B cell (primary cell): ENCODE results near the gene TMEM120B. TPM values are rescaled to one million over a fixed set of nuclear protein-coding genes. Genes with fewer than 3 reads are reported as not detected.

ENCODE experiments used
- ATAC-seq: fragments of 200-7000 bp; cut with Tn5 transposase; one replicate; pipeline ENCODE4 v1.10.0; 2021; ENCODE audit warnings: low read depth, mild to moderate bottlenecking, moderate number of reproducible peaks, moderate library complexity
- CTCF ChIA-PET: fragments of 350-600 bp; sonication (Branson Sonifier 250); formaldehyde crosslinking; loops from one replicate; lab custom pipeline; 2021; ENCODE audit warnings: antibody characterized with exemption, inconsistent platforms; lab: Charles Lee
- POLR2A ChIA-PET: fragments of 350-600 bp; sonication (Branson Sonifier 250); formaldehyde crosslinking; loops from one replicate; lab custom pipeline; 2021; ENCODE audit warnings: antibody characterized with exemption; lab: Charles Lee
- DNase-seq: peaks from one replicate; pipeline ENCODE4 v3.0.0; 2013
- H2AFZ ChIP-seq: 2 replicates; pipeline ENCODE4 v1.6.1; 2012; ENCODE audit warnings: mild to moderate bottlenecking, low read depth, low read length; ENCODE audit not compliant: insufficient read depth, poor library complexity, severe bottlenecking
- H3K27ac ChIP-seq, 2 donors: 1 replicate in 1 of 2; 2 replicates in 1 of 2; pipeline ENCODE4 v1.5.1; 2012 to 2013; ENCODE audit warnings: low read length in 2 of 2, mild to moderate bottlenecking in 2 of 2, moderate library complexity in 1 of 2
- H3K27me3 ChIP-seq, 4 experiments: fragments of 200-600 bp in 1 of 4; sonication (generic) in 1 of 4; replicated peaks in 1 of 4; 1 replicate in 2 of 4; 2 replicates in 2 of 4; pipeline versions ENCODE4 v1.6.1 to v1.7.0; 2013 to 2016; ENCODE audit warnings: low read length in 3 of 4, mild to moderate bottlenecking in 2 of 4, mixed read lengths in 1 of 4, moderate library complexity in 1 of 4; ENCODE audit not compliant: insufficient read depth in 4 of 4, control insufficient read depth in 3 of 4; ENCODE audit errors: control extremely low read depth in 1 of 4
- H3K36me3 ChIP-seq, 2 experiments: replicated peaks in 1 of 2; 1 replicate in 1 of 2; 2 replicates in 1 of 2; pipeline versions ENCODE4 v1.6.1 to v1.7.1; 2013; ENCODE audit warnings: low read length in 1 of 2; ENCODE audit not compliant: insufficient read depth in 2 of 2, control insufficient read depth in 1 of 2; ENCODE audit errors: control extremely low read depth in 1 of 2, extremely low read depth in 1 of 2
- H3K4me1 ChIP-seq, 2 donors: fragments of 200-600 bp in 1 of 2; sonication (generic) in 1 of 2; 1 replicate in 1 of 2; 2 replicates in 1 of 2; pipeline versions ENCODE4 v1.5.1 to v1.6.1; 2013 to 2017; ENCODE audit warnings: low read length in 2 of 2; ENCODE audit not compliant: control insufficient read depth in 2 of 2, insufficient read depth in 2 of 2
- H3K4me2 ChIP-seq: replicated peaks from 2 replicates; pipeline ENCODE3; 2012; ENCODE audit warnings: mild to moderate bottlenecking, low read depth, low read length; ENCODE audit not compliant: poor library complexity, severe bottlenecking
- H3K4me3 ChIP-seq, 5 experiments: fragments of 200-600 bp in 1 of 5; sonication (generic) in 1 of 5; 1 replicate in 3 of 5; 2 replicates in 2 of 5; pipeline versions ENCODE4 v1.5.1 to v1.7.0; 2011 to 2016; ENCODE audit warnings: low read length in 4 of 5, mild to moderate bottlenecking in 4 of 5, low read depth in 2 of 5, control low read depth in 1 of 5, moderate library complexity in 1 of 5; ENCODE audit not compliant: insufficient read depth in 1 of 5; ENCODE audit errors: control extremely low read depth in 1 of 5, extremely low read depth in 1 of 5
- H3K79me2 ChIP-seq: fragments of 200-600 bp; sonication (generic); one replicate; pipeline ENCODE4 v1.6.0; 2016; ENCODE audit warnings: low read length; ENCODE audit not compliant: control insufficient read depth, insufficient read depth
- H3K9ac ChIP-seq: fragments of 200-600 bp; sonication (generic); 2 replicates; pipeline ENCODE4 v1.6.1; 2017; ENCODE audit warnings: mild to moderate bottlenecking, low read length, moderate library complexity
- H3K9me3 ChIP-seq, 3 donors: one replicate each; pipeline versions ENCODE4 v1.6.1 to v1.7.1; 2013; ENCODE audit warnings: low read length in 2 of 3; ENCODE audit not compliant: control insufficient read depth in 2 of 3, insufficient read depth in 1 of 3; ENCODE audit errors: control extremely low read depth in 1 of 3
- H4K20me1 ChIP-seq: 2 replicates; pipeline ENCODE4 v1.6.0; 2012; ENCODE audit warnings: mild to moderate bottlenecking, low read length; ENCODE audit not compliant: insufficient read depth, control insufficient read depth, poor library complexity, severe bottlenecking
- H3K27ac Mint-ChIP-seq: one replicate; pipeline ENCODE4 v1.8.0; 2021; ENCODE audit warnings: mixed read lengths
- H3K27me3 Mint-ChIP-seq: one replicate; pipeline ENCODE4 v1.8.0; 2021; ENCODE audit warnings: mixed read lengths
- H3K4me1 Mint-ChIP-seq: one replicate; pipeline ENCODE4 v1.8.0; 2021; ENCODE audit warnings: mixed read lengths
- H3K4me3 Mint-ChIP-seq: one replicate; pipeline ENCODE4 v1.8.0; 2021; ENCODE audit warnings: mixed read lengths
- H3K9me3 Mint-ChIP-seq: one replicate; pipeline ENCODE4 v1.8.0; 2022; ENCODE audit warnings: mixed read lengths; ENCODE audit not compliant: insufficient read depth
- EZH2 ChIP-seq: IDR thresholded peaks from 2 replicates; pipeline ENCODE4 v1.6.1; 2012; ENCODE audit warnings: borderline replicate concordance, low read depth, mild to moderate bottlenecking, moderate library complexity, low read length; ENCODE audit not compliant: insufficient read depth, poor library complexity, severe bottlenecking
- WGBS: methylation state at CpG from one replicate; pipeline ENCODE4 v1.1.5; 2013; ENCODE audit warnings: missing lambda C conversion rate; ENCODE audit not compliant: insufficient coverage; 5-methylcytosine and 5-hydroxymethylcytosine counted together
- intact Hi-C: fragments of 100-400 bp; cut with micrococcal nuclease; formaldehyde crosslinking; loops from one replicate; pipeline ENCODE4 v1.10.0; 2022
- polyA plus RNA-seq: library from polyadenylated mRNA; depleted of rRNA; stranded (reverse); fragments of >200 nt; gene quantifications from 2 replicates; pipeline ENCODE4 v1.2.3, GENCODE V29; 2012
- total RNA-seq, 2 donors: library from RNA; stranded (reverse); fragments of 120-200 nt in 1 of 2; gene quantifications; 1 replicate in 1 of 2; 2 replicates in 1 of 2; pipeline versions ENCODE4 v1.2.3 to v1.2.4, GENCODE V29; 2013 to 2022
- TF ChIP-seq, protein P1 (sequence below): fragments of 200-600 bp; IDR thresholded peaks from one replicate; pipeline ENCODE4 v1.8.0; 2022; ENCODE audit warnings: antibody characterized with exemption, mild to moderate bottlenecking

Gene TMEM120B
- total and polyA plus RNA-seq, 2 donors (not counting 1 experiment from before 2014, with no cell fraction given), result 9.2 to 9.7 TPM

GRCh38 chr12:121765573-121765972 is 53.0 kb downstream of the TMEM120B start:
- no peaks in the 10 kb centered on the region for H3K9me3 Mint-ChIP-seq
- DNase-seq, result no peak
- CTCF ChIA-PET, result interaction anchor here (0.6 to 1.5 kb wide), 3 partner anchors 29 to 213 kb away, joined by 3 to 5 read pairs (median 3); no protein-coding TSS in a partner anchor
- 100% methylated on average over 2 of the region's 5 CpGs for WGBS
- H3K27me3 Mint-ChIP-seq, result no peaks in the 10 kb centered on the region
- no peak for ATAC-seq
- no peaks in the 10 kb centered on the region for H3K36me3 ChIP-seq
- no peaks in the 10 kb centered on the region for H3K4me1 ChIP-seq
- no peaks in the 10 kb centered on the region for H3K4me1 Mint-ChIP-seq
- H2AFZ ChIP-seq, result no peak overlapping the region
- no peak overlapping the region for H3K4me2 ChIP-seq
- no peaks in the 10 kb centered on the region for H4K20me1 ChIP-seq
- no peak overlapping the region for H3K27ac ChIP-seq
- no peak overlapping the region for H3K4me3 ChIP-seq
- TF ChIP-seq EZH2, result no peak
- TF ChIP-seq, protein P1, sequence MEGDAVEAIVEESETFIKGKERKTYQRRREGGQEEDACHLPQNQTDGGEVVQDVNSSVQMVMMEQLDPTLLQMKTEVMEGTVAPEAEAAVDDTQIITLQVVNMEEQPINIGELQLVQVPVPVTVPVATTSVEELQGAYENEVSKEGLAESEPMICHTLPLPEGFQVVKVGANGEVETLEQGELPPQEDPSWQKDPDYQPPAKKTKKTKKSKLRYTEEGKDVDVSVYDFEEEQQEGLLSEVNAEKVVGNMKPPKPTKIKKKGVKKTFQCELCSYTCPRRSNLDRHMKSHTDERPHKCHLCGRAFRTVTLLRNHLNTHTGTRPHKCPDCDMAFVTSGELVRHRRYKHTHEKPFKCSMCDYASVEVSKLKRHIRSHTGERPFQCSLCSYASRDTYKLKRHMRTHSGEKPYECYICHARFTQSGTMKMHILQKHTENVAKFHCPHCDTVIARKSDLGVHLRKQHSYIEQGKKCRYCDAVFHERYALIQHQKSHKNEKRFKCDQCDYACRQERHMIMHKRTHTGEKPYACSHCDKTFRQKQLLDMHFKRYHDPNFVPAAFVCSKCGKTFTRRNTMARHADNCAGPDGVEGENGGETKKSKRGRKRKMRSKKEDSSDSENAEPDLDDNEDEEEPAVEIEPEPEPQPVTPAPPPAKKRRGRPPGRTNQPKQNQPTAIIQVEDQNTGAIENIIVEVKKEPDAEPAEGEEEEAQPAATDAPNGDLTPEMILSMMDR, result no peak
- H3K9ac ChIP-seq, result no peak overlapping the region
- H3K79me2 ChIP-seq, result no peaks in the 10 kb centered on the region
- H3K27ac Mint-ChIP-seq, result no peak overlapping the region
- no peak overlapping the region for H3K4me3 Mint-ChIP-seq
- H3K27me3 ChIP-seq, result no peaks in the 10 kb centered on the region
- no peaks in the 10 kb centered on the region for H3K9me3 ChIP-seq
- intact Hi-C loops, result no loop called here
- POLR2A ChIA-PET, result no interaction called here

DNA sequence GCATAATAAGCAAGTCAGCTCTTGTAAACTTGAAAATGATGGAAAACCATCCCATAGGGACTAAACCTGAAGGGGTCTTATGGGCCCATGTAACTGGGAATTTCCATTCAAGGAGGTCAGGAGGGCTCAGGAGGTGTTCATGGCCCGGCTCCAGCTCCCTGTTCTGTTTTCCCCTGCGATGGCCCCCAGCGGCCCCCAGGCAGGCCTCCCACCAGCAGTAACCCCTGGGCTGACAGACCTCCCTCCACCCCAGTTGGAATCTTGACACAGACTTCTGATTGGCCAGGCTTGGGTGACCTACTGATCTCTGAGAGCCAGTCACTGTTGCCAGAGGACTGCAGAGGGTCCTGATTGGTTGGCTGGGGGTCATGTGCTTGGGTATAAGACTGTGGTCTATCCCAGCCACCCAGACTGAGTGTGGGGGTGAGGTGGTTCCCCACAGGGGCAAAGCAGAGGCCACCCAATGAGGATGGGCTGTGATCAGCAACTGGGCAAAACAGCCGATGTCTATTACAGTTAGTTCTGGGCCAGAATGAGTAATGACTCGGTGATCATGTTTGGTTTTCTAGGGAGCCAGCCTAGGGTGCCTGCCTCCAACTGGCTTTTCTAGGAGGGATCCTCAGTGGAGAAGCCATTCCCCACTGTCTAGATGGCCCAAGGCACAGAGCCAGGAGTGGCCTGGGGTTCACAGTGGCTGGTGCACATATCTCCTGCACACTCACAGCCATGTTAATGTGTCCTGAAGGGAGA is 53.9 kb downstream of the TMEM120B start:
- no peak overlapping the region for H2AFZ ChIP-seq
- no peak overlapping the region for H3K4me2 ChIP-seq
- Mint-ChIP-seq H3K9me3 (no peaks in the 10 kb centered on the region), H3K4me3 (no peak overlapping the region), H3K27ac (no peak overlapping the region), H3K4me1 (no peaks in the 10 kb centered on the region), H3K27me3 (no peaks in the 10 kb centered on the region)
- no peaks in the 10 kb centered on the region for H3K27me3 ChIP-seq
- H3K4me1 ChIP-seq, result no peaks in the 10 kb centered on the region
- no peaks in the 10 kb centered on the region for H3K36me3 ChIP-seq
- H3K79me2 ChIP-seq, result no peaks in the 10 kb centered on the region
- POLR2A ChIA-PET, result no interaction called here
- no peak overlapping the region for H3K9ac ChIP-seq
- WGBS, result 98% methylated on average over 5 of the region's 5 CpGs
- H3K27ac ChIP-seq, result no peak overlapping the region
- H3K4me3 ChIP-seq, result no peak overlapping the region
- CTCF ChIA-PET, result interaction anchor here (0.6 to 1.8 kb wide), 3 partner anchors 28 to 214 kb away, joined by 3 to 10 read pairs (median 5); no protein-coding TSS in a partner anchor
- DNase-seq (no peak), ATAC-seq (no peak)
- H3K9me3 ChIP-seq, result no peaks in the 10 kb centered on the region
- intact Hi-C loops, result no loop called here
- no peaks in the 10 kb centered on the region for H4K20me1 ChIP-seq
- TF ChIP-seq, protein P1, result no peak
- no peak for TF ChIP-seq EZH2
